GM12875 (cell line): ENCODE measurements around the gene USP15.

Experiments used
- H3K4me3 ChIP-seq: one replicate; pipeline ENCODE4 v1.5.1; 2011; ENCODE audit warnings: low read depth, low read length, control low read depth
- TF ChIP-seq, protein P1 (sequence below): IDR thresholded peaks from 2 replicates; pipeline ENCODE4 v1.5.1; 2011; ENCODE audit warnings: low read depth, mild to moderate bottlenecking, control low read depth, inconsistent platforms, low read length, moderate library complexity, borderline replicate concordance; ENCODE audit not compliant: insufficient read depth

Gene USP15

DNA sequence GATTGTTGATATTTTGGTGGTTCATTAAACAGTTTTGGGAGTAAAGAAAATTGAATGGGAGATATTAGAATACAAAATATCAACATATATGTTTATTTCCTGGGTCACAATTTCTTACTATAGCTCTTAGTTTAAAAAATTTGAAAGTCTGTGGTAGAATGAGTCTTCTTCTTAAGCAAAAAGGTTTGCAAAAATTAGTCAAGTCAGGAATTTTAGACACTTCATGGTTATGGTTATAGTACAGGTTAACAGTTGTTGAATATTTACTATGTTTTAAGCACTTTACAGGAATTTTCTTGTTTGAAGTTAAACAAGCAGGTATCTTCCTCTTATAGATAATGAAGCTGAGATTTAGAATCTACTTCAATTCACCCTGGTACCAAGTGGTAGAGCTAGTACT is 56.8 kb downstream of the USP15 start:
- TF ChIP-seq, protein P1, sequence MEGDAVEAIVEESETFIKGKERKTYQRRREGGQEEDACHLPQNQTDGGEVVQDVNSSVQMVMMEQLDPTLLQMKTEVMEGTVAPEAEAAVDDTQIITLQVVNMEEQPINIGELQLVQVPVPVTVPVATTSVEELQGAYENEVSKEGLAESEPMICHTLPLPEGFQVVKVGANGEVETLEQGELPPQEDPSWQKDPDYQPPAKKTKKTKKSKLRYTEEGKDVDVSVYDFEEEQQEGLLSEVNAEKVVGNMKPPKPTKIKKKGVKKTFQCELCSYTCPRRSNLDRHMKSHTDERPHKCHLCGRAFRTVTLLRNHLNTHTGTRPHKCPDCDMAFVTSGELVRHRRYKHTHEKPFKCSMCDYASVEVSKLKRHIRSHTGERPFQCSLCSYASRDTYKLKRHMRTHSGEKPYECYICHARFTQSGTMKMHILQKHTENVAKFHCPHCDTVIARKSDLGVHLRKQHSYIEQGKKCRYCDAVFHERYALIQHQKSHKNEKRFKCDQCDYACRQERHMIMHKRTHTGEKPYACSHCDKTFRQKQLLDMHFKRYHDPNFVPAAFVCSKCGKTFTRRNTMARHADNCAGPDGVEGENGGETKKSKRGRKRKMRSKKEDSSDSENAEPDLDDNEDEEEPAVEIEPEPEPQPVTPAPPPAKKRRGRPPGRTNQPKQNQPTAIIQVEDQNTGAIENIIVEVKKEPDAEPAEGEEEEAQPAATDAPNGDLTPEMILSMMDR: no peak
- no peak overlapping the region for H3K4me3 ChIP-seq

DNA sequence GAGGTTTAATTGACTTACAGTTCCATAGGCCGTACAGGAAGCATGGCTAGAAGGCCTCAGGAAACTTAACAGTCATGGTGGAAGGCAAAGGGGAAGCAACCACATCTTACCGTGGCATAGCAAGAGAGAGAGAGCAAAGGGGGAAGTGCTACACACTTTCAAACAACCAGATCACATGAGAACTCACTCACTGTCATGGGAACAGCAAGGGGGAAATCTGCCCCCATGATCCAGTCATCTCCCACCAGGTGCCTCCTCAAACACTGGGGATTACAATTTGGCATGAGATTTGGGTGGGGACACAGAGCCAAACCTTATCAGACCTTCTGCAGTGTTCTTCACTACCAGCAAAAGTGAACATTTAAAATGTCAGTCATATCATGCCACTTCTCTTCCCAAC is 58.9 kb downstream of the USP15 start:
- H3K4me3 ChIP-seq: no peak overlapping the region
- TF ChIP-seq, protein P1: no peak

DNA sequence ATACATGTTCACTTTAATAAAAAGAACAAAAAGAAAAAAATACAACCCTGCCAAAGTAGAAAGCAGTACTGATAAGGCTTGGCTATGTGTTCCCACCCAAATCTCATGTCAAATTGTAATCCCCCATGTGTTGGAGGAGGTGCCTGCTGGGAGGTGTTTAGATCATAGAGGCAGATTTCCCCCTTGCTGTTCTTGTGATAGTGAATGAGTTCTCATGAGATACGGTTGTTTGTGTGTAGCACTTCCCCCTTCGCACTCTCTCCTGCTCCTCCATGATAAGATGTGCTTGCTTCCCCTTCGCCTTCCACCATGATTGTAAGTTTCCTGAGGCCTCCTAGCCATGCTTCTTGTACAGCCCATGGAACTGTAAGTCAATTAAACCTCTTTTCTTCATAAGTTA is 59.9 kb downstream of the USP15 start:
- H3K4me3 ChIP-seq: no peak overlapping the region
- TF ChIP-seq, protein P1: no peak

DNA sequence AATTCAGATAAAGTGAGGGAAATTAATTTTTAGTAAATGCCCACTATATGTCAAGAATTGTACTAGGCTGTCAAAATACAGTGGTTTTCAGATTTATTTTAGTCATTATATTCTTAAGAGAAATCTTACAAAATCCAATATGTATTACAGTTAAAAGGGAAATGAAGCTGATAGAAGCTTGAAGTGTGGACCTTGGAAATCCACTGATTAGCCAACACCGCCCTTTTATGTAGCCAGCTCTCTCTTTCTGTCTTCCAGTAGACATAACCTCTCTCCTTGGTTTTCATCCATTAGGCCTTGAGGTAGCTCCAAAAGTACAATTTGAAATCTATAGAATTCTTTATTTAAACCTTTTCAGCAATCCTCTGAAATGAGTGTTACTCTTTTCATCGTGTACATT is 63.2 kb downstream of the USP15 start:
- H3K4me3 ChIP-seq: no peak overlapping the region
- TF ChIP-seq, protein P1: no peak

DNA sequence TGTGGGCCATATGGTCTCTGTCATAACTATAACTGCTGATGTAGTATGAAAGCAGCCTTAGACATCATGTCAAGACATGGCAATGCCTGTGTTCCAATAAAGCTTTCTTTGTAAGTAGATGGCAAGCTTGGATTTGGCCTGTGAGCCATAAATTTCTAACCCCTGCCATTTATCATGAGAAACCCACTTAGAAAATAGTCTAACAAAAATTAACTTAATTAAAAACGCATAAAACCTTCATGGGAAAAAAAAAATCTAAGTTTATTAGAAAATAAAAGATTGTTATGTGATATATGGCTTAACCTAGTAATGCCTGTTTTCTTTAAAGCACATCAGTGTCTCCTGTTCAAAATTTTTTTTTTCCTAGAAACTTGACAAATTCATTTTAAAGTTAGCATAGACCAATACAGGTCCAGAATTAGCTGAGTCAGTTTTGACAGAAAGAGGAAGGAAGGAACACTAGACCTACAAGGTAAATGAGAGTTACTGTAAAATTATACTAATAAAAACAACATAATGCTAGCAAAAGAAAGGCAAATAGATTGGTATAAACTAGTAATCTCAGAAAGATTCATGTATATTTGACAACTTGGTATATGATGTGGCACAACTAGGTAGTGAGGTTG is 68.2 kb downstream of the USP15 start:
- TF ChIP-seq, protein P1: no peak
- H3K4me3 ChIP-seq: no peak overlapping the region

DNA sequence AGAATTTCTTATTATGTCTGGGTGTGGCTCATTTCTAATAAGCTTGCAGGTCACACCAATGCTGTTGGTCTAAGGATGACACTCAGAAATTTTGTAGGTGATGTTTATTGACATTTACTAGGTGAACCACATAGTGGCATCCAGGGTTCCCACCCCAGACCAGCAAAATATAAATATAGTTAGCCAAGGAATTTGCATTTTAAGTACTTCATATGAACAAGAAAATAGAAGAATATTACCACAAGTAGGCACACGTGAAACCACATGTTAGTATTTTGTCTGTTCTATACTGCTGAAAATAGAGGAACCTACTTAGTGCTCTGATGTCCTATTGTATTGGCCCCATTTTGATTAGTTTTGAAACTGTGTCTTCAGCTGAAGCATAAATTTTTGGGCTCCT is 71.1 kb downstream of the USP15 start:
- TF ChIP-seq, protein P1: no peak
- H3K4me3 ChIP-seq: no peak overlapping the region

DNA sequence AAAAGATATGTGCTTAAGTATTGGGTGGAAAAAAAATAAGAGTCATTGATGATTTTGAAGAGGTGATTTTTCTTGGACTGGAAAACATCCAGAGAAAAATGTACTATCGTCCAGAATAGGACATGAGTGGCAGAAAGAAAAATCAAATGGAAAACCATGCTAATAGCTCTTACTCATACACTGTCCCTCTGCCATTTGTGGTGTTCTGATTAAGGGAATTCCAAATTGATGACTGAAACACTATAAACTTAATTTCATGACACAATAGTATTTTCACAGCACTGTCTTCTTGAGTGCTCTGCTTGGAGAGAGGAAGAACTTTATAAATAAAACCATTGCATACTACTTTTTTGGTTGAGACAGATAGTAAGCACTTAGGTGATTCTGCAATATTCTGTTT is 72.4 kb downstream of the USP15 start:
- no peak overlapping the region for H3K4me3 ChIP-seq
- TF ChIP-seq, protein P1: no peak
